Caki2 (cell line): ENCODE results near the gene ICAM1. TPM values are rescaled to one million over a fixed set of nuclear protein-coding genes. Genes with fewer than 3 reads are reported as not detected.
A peak's percentile ranks its signal among the peaks of the same experiment; 100 is the strongest.

Experiments
- DNase-seq: peaks from one replicate; pipeline ENCODE4 v3.0.0-alpha.2; 2015; ENCODE audit warnings: low read depth
- in situ Hi-C: cut with HindIII; loops from 2 replicates; pipeline ENCODE4 v1.10.0; 2016; ENCODE audit warnings: low sequenced_read_pairs, low pct_unique_long_range_greater_than_20kb, mixed read lengths
- total RNA-seq: library from RNA; depleted of rRNA; stranded (reverse); fragments of >200 nt; shearing (Covaris generic); gene quantifications from 2 replicates; pipeline ENCODE4 v1.2.3, GENCODE V29; 2014; ENCODE audit warnings: low replicate concordance; rRNA removed

ICAM1 gene
- total RNA-seq, 1 experiment from 2014 or later, result not detected

- peak; percentile 85 for DNase-seq
- in situ Hi-C loops, result no loop called here
These were observed 62.2 kb downstream of the ICAM1 start, which contains the start of gene RAVER1 for GRCh38 chr19:10332965-10333757. Gene RAVER1 (minus strand): TSS chr19:10333529. CDS start chr19:10333507, 22 bp downstream.

- peak; percentile 9 for DNase-seq
- in situ Hi-C loops, result no loop called here
These were observed 63.1 kb downstream of the ICAM1 start for GRCh38 chr19:10333758-10334587.

- peak; percentile 90 for DNase-seq
- in situ Hi-C loops, result no loop called here
These were observed 63.9 kb downstream of the ICAM1 start for GRCh38 chr19:10334588-10335351.

GRCh38 chr19:10335352-10335985 is 64.5 kb downstream of the ICAM1 start:
- in situ Hi-C loops, result no loop called here

More at GRCh38 chr19:10335352-10335985, 64.5 kb downstream of the ICAM1 start:
- DNase-seq, result no peak

Other genes with a start within 250 kb of the ICAM1 start
- 10.0 and 13.3 TPM in 2 replicates for gene SHFL, start 184.8 kb upstream of the ICAM1 start, total RNA-seq
- gene ANGPTL6, start 168.4 kb upstream of the ICAM1 start, total RNA-seq, result 1.4 TPM in 1 of 2 replicates, not detected in the other
- gene PPAN, start 164.8 kb upstream of the ICAM1 start, total RNA-seq, result 40.0 TPM in 2 replicates
- 1.8 and 2.8 TPM in 2 replicates for gene P2RY11, start 159.4 kb upstream of the ICAM1 start, total RNA-seq
- gene EIF3G, start 151.2 kb upstream of the ICAM1 start, total RNA-seq, result 190 and 194 TPM in 2 replicates
- gene DNMT1, start 76.2 kb upstream of the ICAM1 start, total RNA-seq, result 25.4 and 39.0 TPM in 2 replicates
- 1.9 and 2.5 TPM in 2 replicates for gene S1PR2, start 39.8 kb upstream of the ICAM1 start, total RNA-seq
- gene MRPL4, start 18.9 kb upstream of the ICAM1 start, total RNA-seq, result 64.6 and 65.2 TPM in 2 replicates
- gene ICAM4, start 15.8 kb downstream of the ICAM1 start, total RNA-seq, result not detected in 2 replicates
- 0.20 and 0.23 TPM in 2 replicates for gene ICAM5, start 18.8 kb downstream of the ICAM1 start, total RNA-seq
- gene ZGLP1, start 38.7 kb downstream of the ICAM1 start, total RNA-seq, result not detected in 2 replicates
- gene FDX2, start 44.9 kb downstream of the ICAM1 start, total RNA-seq, result 12.9 and 27.9 TPM in 2 replicates
- gene RAVER1, start 62.4 kb downstream of the ICAM1 start, total RNA-seq, result 9.2 and 10.6 TPM in 2 replicates
- 10.1 and 12.2 TPM in 2 replicates for gene ICAM3, start 68.5 kb downstream of the ICAM1 start, total RNA-seq
- gene TYK2, start 109.5 kb downstream of the ICAM1 start, total RNA-seq, result 34.3 and 47.6 TPM in 2 replicates
- gene CDC37, start 132.4 kb downstream of the ICAM1 start, total RNA-seq, result 120 and 175 TPM in 2 replicates
- gene PDE4A, start 149.4 kb downstream of the ICAM1 start, total RNA-seq, result 0.20 and 3.6 TPM in 2 replicates
- gene KEAP1, start 232.2 kb downstream of the ICAM1 start, total RNA-seq, result 98.3 and 114 TPM in 2 replicates
- 4.6 and 11.6 TPM in 2 replicates for gene S1PR5, start 246.3 kb downstream of the ICAM1 start, total RNA-seq